Measurements from ENCODE around the gene PRM1.

Gene PRM1

GRCh38 chr16:11238272-11239202 lies 42.6 kb downstream of the PRM1 start:
- no peak for TF ChIP-seq Cebpa-rat (IDR thresholded peaks at IDR 0.05)
- H3K27ac ChIP-seq = no peak overlapping the region
- H3K4me2 ChIP-seq = peak overlapping the region; percentile 41
- no peaks in the 10 kb centered on the region for H3K27me3 ChIP-seq
- no peaks in the 10 kb centered on the region for H4K20me1 ChIP-seq
- peaks cover 76% of the 10 kb centered on the region for H3K4me1 ChIP-seq
- no peaks in the 10 kb centered on the region for H3K9me3 ChIP-seq
- H3K9ac ChIP-seq = 0 out of 2 replicates have a peak overlapping the region, but pooled peaks have one; percentile 20
- no peaks in the 10 kb centered on the region for H3K36me3 ChIP-seq
- no peak overlapping the region for H3K4me3 ChIP-seq

GRCh38 chr16:11236461-11237254 lies 44.5 kb downstream of the PRM1 start:
- no peak for TF ChIP-seq Cebpa-rat (IDR thresholded peaks at IDR 0.05)
- H3K9me3 ChIP-seq = no peaks in the 10 kb centered on the region
- H3K9ac ChIP-seq = no peak overlapping the region
- peaks cover 89% of the 10 kb centered on the region for H3K4me1 ChIP-seq
- H3K4me3 ChIP-seq = no peak overlapping the region
- H3K27ac ChIP-seq = no peak overlapping the region
- H3K36me3 ChIP-seq = no peaks in the 10 kb centered on the region
- H3K27me3 ChIP-seq = no peaks in the 10 kb centered on the region
- H3K4me2 ChIP-seq = peak overlapping the region; percentile 92
- H4K20me1 ChIP-seq = no peaks in the 10 kb centered on the region

- Histone ChIP-seq H3K4me1 (peaks cover 89% of the 10 kb centered on the region), H3K9ac (no peak overlapping the region), H3K27ac (no peak overlapping the region), H3K9me3 (no peaks in the 10 kb centered on the region), H4K20me1 (no peaks in the 10 kb centered on the region), H3K4me3 (no peak overlapping the region), H3K27me3 (no peaks in the 10 kb centered on the region), H3K36me3 (no peaks in the 10 kb centered on the region), H3K4me2 (peak overlapping the region; percentile 92)
- TF ChIP-seq Cebpa-rat (IDR thresholded peaks at IDR 0.05) = no peak
Observed at GRCh38 chr16:11235703-11235991, 45.5 kb downstream of the PRM1 start.

- no peaks in the 10 kb centered on the region for H3K36me3 ChIP-seq
- no peaks in the 10 kb centered on the region for H3K9me3 ChIP-seq
- peaks cover 89% of the 10 kb centered on the region for H3K4me1 ChIP-seq
- H3K4me3 ChIP-seq = no peak overlapping the region
- no peak overlapping the region for H3K27ac ChIP-seq
- no peak overlapping the region for H3K9ac ChIP-seq
- H3K4me2 ChIP-seq = peak overlapping the region; percentile 92
- no peaks in the 10 kb centered on the region for H3K27me3 ChIP-seq
- no peak for TF ChIP-seq Cebpa-rat (IDR thresholded peaks at IDR 0.05)
- H4K20me1 ChIP-seq = no peaks in the 10 kb centered on the region
Observed at GRCh38 chr16:11234884-11235702, 46.0 kb downstream of the PRM1 start.

GRCh38 chr16:11233727-11234376 lies 47.3 kb downstream of the PRM1 start:
- Histone ChIP-seq H3K9ac (no peak overlapping the region; the same call in 1 of the 2 replicates), H3K4me1 (peaks cover 90% of the 10 kb centered on the region), H3K27ac (no peak overlapping the region), H3K36me3 (no peaks in the 10 kb centered on the region), H4K20me1 (no peaks in the 10 kb centered on the region), H3K9me3 (no peaks in the 10 kb centered on the region), H3K4me2 (peak overlapping the region; percentile 92), H3K4me3 (no peak overlapping the region), H3K27me3 (no peaks in the 10 kb centered on the region)
- TF ChIP-seq Cebpa-rat (IDR thresholded peaks at IDR 0.05) = no peak

GRCh38 chr16:11232852-11233726 lies 48.0 kb downstream of the PRM1 start:
- Histone ChIP-seq H3K27ac (peak overlapping the region; percentile 68), H3K36me3 (no peaks in the 10 kb centered on the region), H3K4me3 (peak overlapping the region; percentile 47), H3K9me3 (no peaks in the 10 kb centered on the region), H3K9ac (peak overlapping the region; percentile 52), H3K4me2 (peak overlapping the region; percentile 92), H3K4me1 (peaks cover 83% of the 10 kb centered on the region), H4K20me1 (no peaks in the 10 kb centered on the region), H3K27me3 (no peaks in the 10 kb centered on the region)
- TF ChIP-seq Cebpa-rat (IDR thresholded peaks at IDR 0.05) = no peak

- no peak for TF ChIP-seq Cebpa-rat (IDR thresholded peaks at IDR 0.05)
- peaks cover 75% of the 10 kb centered on the region for H3K4me1 ChIP-seq
- no peaks in the 10 kb centered on the region for H4K20me1 ChIP-seq
- H3K36me3 ChIP-seq = no peaks in the 10 kb centered on the region
- no peaks in the 10 kb centered on the region for H3K9me3 ChIP-seq
- H3K27ac ChIP-seq = peak overlapping the region; percentile 68
- peak overlapping the region; percentile 92 for H3K4me2 ChIP-seq
- H3K4me3 ChIP-seq = peak overlapping the region; percentile 47; the same call in 1 of the 2 replicates
- peak overlapping the region; percentile 52 for H3K9ac ChIP-seq
- no peaks in the 10 kb centered on the region for H3K27me3 ChIP-seq
Observed at GRCh38 chr16:11232302-11232851, 48.8 kb downstream of the PRM1 start.

- TF ChIP-seq Cebpa-rat (IDR thresholded peaks at IDR 0.05) = no peak
- Histone ChIP-seq H3K4me2 (peak overlapping the region; percentile 58), H3K9ac (no peak overlapping the region), H4K20me1 (no peaks in the 10 kb centered on the region), H3K9me3 (no peaks in the 10 kb centered on the region), H3K36me3 (no peaks in the 10 kb centered on the region), H3K27me3 (no peaks in the 10 kb centered on the region), H3K4me1 (peaks cover 73% of the 10 kb centered on the region), H3K4me3 (no peak overlapping the region), H3K27ac (no peak overlapping the region)
Observed at GRCh38 chr16:11231367-11231970, 49.7 kb downstream of the PRM1 start.

Measured in BLaER1 (cell line).